Hair follicular keratinocyte (primary cell): ENCODE measurements around the gene ETV6. TPM values are rescaled to one million over a fixed set of nuclear protein-coding genes. Genes with fewer than 3 reads are reported as not detected.

ENCODE experiments used
- total RNA-seq: library from RNA; depleted of rRNA; stranded (reverse); fragments of >200 nt; gene quantifications from 2 replicates; pipeline ENCODE4 v1.2.3, GENCODE V29; 2015

The ETV6 gene
- 5.8 and 7.8 TPM in 2 replicates for total RNA-seq

GRCh38 chr12:11649413-11650285 is at the start of gene ETV6:
TSS of gene ETV6 (plus strand) at chr12:11649674. CDS start at chr12:11650128, 454 bp downstream.

